CD4-positive, CD25-positive, alpha-beta regulatory T cell (primary cell): ENCODE results near the gene COL9A1. TPM values are rescaled to one million over a fixed set of nuclear protein-coding genes. Genes with fewer than 3 reads are reported as not detected.

Source experiments
- ATAC-seq, 2 donors: fragments of 150-1000 bp; cut with Tn5 transposase; one replicate each; pipeline ENCODE4 v1.10.0; 2021; ENCODE audit warnings: low read depth in 2 of 2, moderate number of reproducible peaks in 2 of 2, moderate library complexity in 1 of 2
- DNase-seq, 3 donors: peaks; one replicate each; pipeline versions ENCODE4 v3.0.0 to v3.0.0-alpha.2; 2012 to 2022; ENCODE audit warnings: mixed read lengths in 1 of 3
- H3K27ac ChIP-seq: one replicate; pipeline ENCODE4 v1.7.0; 2013; ENCODE audit warnings: mild to moderate bottlenecking, low read length; ENCODE audit not compliant: insufficient read depth, poor library complexity, severe bottlenecking
- H3K27me3 ChIP-seq: one replicate; pipeline ENCODE4 v1.7.0; 2013; ENCODE audit warnings: low read length; ENCODE audit not compliant: control insufficient read depth, insufficient read depth
- H3K36me3 ChIP-seq: one replicate; pipeline ENCODE4 v1.7.0; 2013; ENCODE audit warnings: mild to moderate bottlenecking, low read length, moderate library complexity; ENCODE audit not compliant: control insufficient read depth, insufficient read depth
- H3K4me1 ChIP-seq: 2 replicates; pipeline ENCODE4 v1.7.0; 2013; ENCODE audit warnings: mild to moderate bottlenecking, low read length; ENCODE audit not compliant: insufficient read depth, control insufficient read depth, poor library complexity, severe bottlenecking
- H3K4me3 ChIP-seq: one replicate; pipeline ENCODE4 v1.7.0; 2013; ENCODE audit warnings: low read depth, mild to moderate bottlenecking, low read length, moderate library complexity
- H3K9me3 ChIP-seq, 2 experiments: 1 replicate in 1 of 2; 2 replicates in 1 of 2; pipeline ENCODE4 v1.7.0; 2013; ENCODE audit warnings: low read length in 2 of 2, mild to moderate bottlenecking in 1 of 2, moderate library complexity in 1 of 2; ENCODE audit not compliant: control insufficient read depth in 2 of 2
- H3K27ac Mint-ChIP-seq, 3 donors: one replicate each; pipeline ENCODE4 v1.8.0; 2020 to 2022; ENCODE audit warnings: mild to moderate bottlenecking in 3 of 3, mixed read lengths in 3 of 3, moderate library complexity in 2 of 3
- H3K27me3 Mint-ChIP-seq: one replicate; pipeline ENCODE4 v1.8.0; 2022; ENCODE audit warnings: mild to moderate bottlenecking, mixed read lengths
- H3K36me3 Mint-ChIP-seq: one replicate; pipeline ENCODE4 v1.8.0; 2020; ENCODE audit warnings: mixed read lengths
- H3K4me1 Mint-ChIP-seq, 4 donors: one replicate each; pipeline ENCODE4 v1.8.0; 2020 to 2022; ENCODE audit warnings: mixed read lengths in 4 of 4, mild to moderate bottlenecking in 1 of 4
- H3K4me3 Mint-ChIP-seq, 4 donors: one replicate each; pipeline ENCODE4 v1.8.0; 2020 to 2022; ENCODE audit warnings: mild to moderate bottlenecking in 4 of 4, mixed read lengths in 4 of 4, moderate library complexity in 3 of 4
- H3K9me3 Mint-ChIP-seq, 7 donors: one replicate each; pipeline ENCODE4 v1.8.0; 2020 to 2022; ENCODE audit warnings: mixed read lengths in 7 of 7, mild to moderate bottlenecking in 3 of 7, moderate library complexity in 2 of 7
- polyA plus RNA-seq, 4 donors: library from polyadenylated mRNA; unstranded; fragments of 300-500 nt; fragmentation: Illumina TruSeq; gene quantifications; one replicate each; pipeline ENCODE4 v1.2.3, GENCODE V29; 2021
- total RNA-seq: library from RNA; stranded (reverse); gene quantifications from one replicate; pipeline ENCODE4 v1.2.3, GENCODE V29; 2022

The COL9A1 gene
- total and polyA plus RNA-seq, 5 donors from 2014 or later, result not detected

DNA sequence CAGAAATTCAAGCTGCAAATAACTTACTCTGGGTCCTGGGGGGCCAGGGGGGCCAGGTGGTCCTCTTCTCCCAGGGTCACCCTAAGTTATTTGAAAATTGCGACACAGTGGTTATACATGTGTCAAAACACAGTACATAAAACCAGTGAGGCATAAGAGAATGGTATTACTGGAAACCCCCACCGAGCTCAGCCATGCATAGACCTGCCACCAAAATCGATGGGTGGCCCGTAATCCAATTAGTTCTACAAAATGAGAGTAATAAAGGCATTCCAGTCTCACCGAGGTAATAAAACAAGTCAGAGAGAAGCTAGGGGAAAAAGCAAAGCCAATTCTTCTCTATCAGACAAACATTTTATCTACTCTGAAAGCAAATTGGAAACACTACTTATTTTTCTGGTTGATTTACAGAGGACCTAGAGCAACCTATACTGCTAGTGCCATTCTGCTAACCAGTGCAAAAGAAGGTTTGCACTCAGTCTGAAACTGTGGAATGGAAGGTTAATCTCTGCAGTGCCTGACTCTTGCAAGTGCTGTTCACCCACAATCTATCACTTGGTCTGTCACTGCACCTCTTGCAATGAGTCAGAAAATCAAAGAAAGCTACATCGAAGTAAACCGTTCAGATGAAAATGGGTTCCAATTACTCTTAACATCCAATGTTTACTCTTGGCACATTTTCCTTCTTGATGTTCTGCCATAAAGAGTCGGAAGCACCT lies 32.4 kb downstream of the COL9A1 start:
- Histone ChIP-seq H3K27ac (no peak overlapping the region), H3K36me3 (no peaks in the 10 kb centered on the region), H3K4me3 (no peak overlapping the region), H3K27me3 (peaks cover 6% of the 10 kb centered on the region), H3K9me3 (no peaks in the 10 kb centered on the region), H3K4me1 (no peaks in the 10 kb centered on the region)
- Mint-ChIP-seq H3K9me3 (peaks cover 0 to 1% (median 0%) of the 10 kb centered on the region in 7 donors), H3K27ac (no peak overlapping the region), H3K36me3 (no peaks in the 10 kb centered on the region), H3K4me3 (no peak overlapping the region), H3K27me3 (peaks cover 7% of the 10 kb centered on the region), H3K4me1 (no peaks in the 10 kb centered on the region)
- ATAC-seq, result no peak
- DNase-seq, result no peak

DNA sequence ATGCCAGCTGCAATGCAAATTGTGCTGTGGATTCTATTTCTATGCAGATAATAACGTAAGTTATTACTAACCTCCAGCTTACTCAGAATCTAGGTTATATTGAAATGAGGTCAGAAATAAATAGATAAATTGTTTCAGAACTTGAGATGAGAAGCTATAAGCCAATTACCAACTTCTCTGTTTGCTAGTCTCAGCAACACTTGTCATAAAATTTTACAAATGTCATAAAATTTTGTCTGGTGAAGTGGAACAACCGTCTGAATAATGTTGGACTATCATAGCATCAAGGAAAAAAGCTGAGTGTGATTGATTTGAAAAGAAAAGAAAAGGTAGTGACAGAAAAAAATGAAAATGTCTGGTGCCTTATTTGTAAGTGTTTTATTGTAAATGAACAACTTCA lies 36.7 kb downstream of the COL9A1 start:
- Histone ChIP-seq H3K4me1 (no peaks in the 10 kb centered on the region), H3K4me3 (no peak overlapping the region), H3K27me3 (peaks cover 4% of the 10 kb centered on the region), H3K9me3 (no peaks in the 10 kb centered on the region), H3K36me3 (no peaks in the 10 kb centered on the region), H3K27ac (no peak overlapping the region)
- no peak for DNase-seq
- Mint-ChIP-seq H3K36me3 (no peaks in the 10 kb centered on the region), H3K9me3 (no peaks in the 10 kb centered on the region), H3K27ac (no peak overlapping the region), H3K4me1 (no peaks in the 10 kb centered on the region), H3K27me3 (peaks cover 5% of the 10 kb centered on the region), H3K4me3 (no peak overlapping the region)
- no peak for ATAC-seq

DNA sequence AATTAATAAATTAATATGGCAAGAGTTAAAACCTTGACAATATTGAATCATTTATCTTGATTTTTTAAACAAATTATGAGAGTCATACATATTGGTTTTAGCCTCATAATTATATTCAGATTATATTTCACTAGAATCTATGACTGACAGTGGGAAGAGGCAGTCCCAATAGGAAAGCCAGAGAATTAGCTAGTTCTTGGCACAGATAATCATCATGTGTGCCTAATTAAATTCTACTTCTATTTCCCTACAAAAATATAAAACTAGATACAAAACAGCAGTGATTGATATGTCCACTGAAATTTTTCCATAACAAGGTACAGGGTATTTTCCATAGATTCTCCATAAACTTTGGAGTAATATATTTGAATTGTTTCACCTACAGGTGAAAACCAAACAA lies 38.6 kb downstream of the COL9A1 start:
- H3K27me3 Mint-ChIP-seq, result peaks cover 5% of the 10 kb centered on the region
- no peak for ATAC-seq
- no peak overlapping the region for H3K4me3 Mint-ChIP-seq
- H3K4me1 ChIP-seq, result no peaks in the 10 kb centered on the region
- DNase-seq, result no peak
- no peak overlapping the region for H3K4me3 ChIP-seq
- no peaks in the 10 kb centered on the region for H3K36me3 Mint-ChIP-seq
- H3K27me3 ChIP-seq, result peaks cover 4% of the 10 kb centered on the region
- H3K4me1 Mint-ChIP-seq, result no peaks in the 10 kb centered on the region
- H3K9me3 Mint-ChIP-seq, result no peaks in the 10 kb centered on the region
- H3K9me3 ChIP-seq, result no peaks in the 10 kb centered on the region
- H3K27ac ChIP-seq, result no peak overlapping the region
- H3K27ac Mint-ChIP-seq, result no peak overlapping the region
- H3K36me3 ChIP-seq, result no peaks in the 10 kb centered on the region

- Mint-ChIP-seq H3K4me3 (no peak overlapping the region), H3K36me3 (no peaks in the 10 kb centered on the region), H3K27ac (no peak overlapping the region), H3K27me3 (peaks cover 5% of the 10 kb centered on the region), H3K9me3 (peaks cover 0 to 2% (median 0%) of the 10 kb centered on the region in 7 donors), H3K4me1 (no peaks in the 10 kb centered on the region)
- ATAC-seq (no peak), DNase-seq (no peak)
- Histone ChIP-seq H3K27me3 (no peaks in the 10 kb centered on the region), H3K4me3 (no peak overlapping the region), H3K9me3 (no peaks in the 10 kb centered on the region), H3K4me1 (no peaks in the 10 kb centered on the region), H3K27ac (no peak overlapping the region), H3K36me3 (no peaks in the 10 kb centered on the region)
These were observed 44.4 kb downstream of the COL9A1 start for GRCh38 chr6:70258483-70258882.

GRCh38 chr6:70257768-70258273 lies 45.1 kb downstream of the COL9A1 start:
- Histone ChIP-seq H3K27ac (no peak overlapping the region), H3K9me3 (no peaks in the 10 kb centered on the region), H3K36me3 (no peaks in the 10 kb centered on the region), H3K4me1 (no peaks in the 10 kb centered on the region), H3K4me3 (no peak overlapping the region), H3K27me3 (no peaks in the 10 kb centered on the region)
- no peak for DNase-seq
- Mint-ChIP-seq H3K36me3 (no peaks in the 10 kb centered on the region), H3K27ac (no peak overlapping the region), H3K4me1 (no peaks in the 10 kb centered on the region), H3K27me3 (peaks cover 5% of the 10 kb centered on the region), H3K9me3 (peaks cover 0 to 2% (median 0%) of the 10 kb centered on the region in 7 donors), H3K4me3 (no peak overlapping the region)
- ATAC-seq, result no peak

DNA sequence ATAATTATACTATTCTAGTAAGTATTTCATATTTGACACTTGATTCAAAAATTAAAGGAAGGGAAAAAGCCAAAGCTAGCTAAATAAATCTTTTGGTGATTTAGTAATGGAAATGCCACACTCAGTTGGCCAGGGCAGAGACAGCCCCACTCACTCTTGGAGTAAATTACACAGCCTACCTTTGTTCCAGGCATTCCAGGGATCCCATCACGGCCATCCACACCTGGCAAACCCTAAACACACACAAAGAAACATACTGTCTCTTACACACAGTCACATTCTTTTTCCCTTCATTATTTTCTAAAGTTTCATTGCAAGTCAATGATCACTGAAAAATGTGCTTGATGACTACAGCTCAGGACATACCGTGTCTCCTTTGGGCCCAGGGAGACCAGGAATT lies 48.1 kb downstream of the COL9A1 start:
- Histone ChIP-seq H3K27ac (no peak overlapping the region), H3K4me1 (no peaks in the 10 kb centered on the region), H3K27me3 (no peaks in the 10 kb centered on the region), H3K9me3 (no peaks in the 10 kb centered on the region), H3K4me3 (no peak overlapping the region), H3K36me3 (no peaks in the 10 kb centered on the region)
- peaks cover 0 to 2% (median 0%) of the 10 kb centered on the region in 7 donors for H3K9me3 Mint-ChIP-seq
- H3K36me3 Mint-ChIP-seq, result no peaks in the 10 kb centered on the region
- H3K4me1 Mint-ChIP-seq, result no peaks in the 10 kb centered on the region
- H3K27me3 Mint-ChIP-seq, result no peaks in the 10 kb centered on the region
- H3K27ac Mint-ChIP-seq, result no peak overlapping the region
- no peak overlapping the region for H3K4me3 Mint-ChIP-seq
- DNase-seq (no peak), ATAC-seq (no peak)

- Histone ChIP-seq H3K27ac (no peak overlapping the region), H3K4me3 (no peak overlapping the region), H3K27me3 (no peaks in the 10 kb centered on the region), H3K36me3 (no peaks in the 10 kb centered on the region), H3K4me1 (no peaks in the 10 kb centered on the region), H3K9me3 (no peaks in the 10 kb centered on the region)
- no peaks in the 10 kb centered on the region for H3K27me3 Mint-ChIP-seq
- ATAC-seq (no peak), DNase-seq (no peak)
- H3K4me1 Mint-ChIP-seq, result no peaks in the 10 kb centered on the region
- H3K9me3 Mint-ChIP-seq, result peaks cover 0 to 2% (median 0%) of the 10 kb centered on the region in 7 donors
- no peak overlapping the region for H3K4me3 Mint-ChIP-seq
- no peaks in the 10 kb centered on the region for H3K36me3 Mint-ChIP-seq
- no peak overlapping the region for H3K27ac Mint-ChIP-seq
These were observed 49.0 kb downstream of the COL9A1 start for GRCh38 chr6:70253923-70254322.

- Mint-ChIP-seq H3K9me3 (peaks cover 0 to 2% (median 0%) of the 10 kb centered on the region in 7 donors), H3K36me3 (no peaks in the 10 kb centered on the region), H3K27me3 (no peaks in the 10 kb centered on the region), H3K27ac (no peak overlapping the region), H3K4me3 (no peak overlapping the region), H3K4me1 (no peaks in the 10 kb centered on the region)
- Histone ChIP-seq H3K36me3 (no peaks in the 10 kb centered on the region), H3K4me1 (no peaks in the 10 kb centered on the region), H3K4me3 (no peak overlapping the region), H3K9me3 (no peaks in the 10 kb centered on the region), H3K27me3 (no peaks in the 10 kb centered on the region), H3K27ac (no peak overlapping the region)
- DNase-seq, result no peak
- no peak for ATAC-seq
These were observed 50.3 kb downstream of the COL9A1 start for GRCh38 chr6:70252604-70253003.
